HEK293 (cell line): ENCODE measurements around the gene COMMD3.
A peak's percentile ranks its signal among the peaks of the same experiment; 100 is the strongest.

ENCODE experiments used
- BCL11B ChIP-seq: fragments of 450-650 bp; formaldehyde crosslinking; IDR thresholded peaks from 2 replicates; pipeline ENCODE4 v1.5.1; 2016; ENCODE audit warnings: low read depth, missing biosample characterization, missing genetic modification characterization
- ELK4 ChIP-seq: IDR thresholded peaks from 2 replicates; pipeline ENCODE4 v1.6.1; 2011; ENCODE audit warnings: mild to moderate bottlenecking, low read depth, low read length, borderline replicate concordance
- GLIS2 ChIP-seq: fragments of 450-650 bp; formaldehyde crosslinking; IDR thresholded peaks from 2 replicates; pipeline ENCODE4 v1.5.1; 2016; ENCODE audit warnings: missing biosample characterization, missing genetic modification characterization
- HOXA7 ChIP-seq: sonication (generic); formaldehyde crosslinking; IDR thresholded peaks from 2 replicates; pipeline ENCODE4 v1.8.1; 2022; ENCODE audit warnings: missing genetic modification reagents, borderline replicate concordance
- KLF10 ChIP-seq: fragments of 450-650 bp; IDR thresholded peaks from 2 replicates; pipeline ENCODE4 v1.5.1; 2018; ENCODE audit warnings: missing biosample characterization, mild to moderate bottlenecking, missing genetic modification characterization
- KLF8 ChIP-seq: fragments of 450-650 bp; formaldehyde crosslinking; IDR thresholded peaks from 2 replicates; pipeline ENCODE4 v1.5.1; 2016; ENCODE audit warnings: missing biosample characterization, missing genetic modification characterization
- KLF9 ChIP-seq: fragments of 450-650 bp; formaldehyde crosslinking; IDR thresholded peaks from 2 replicates; pipeline ENCODE4 v1.5.1; 2016; ENCODE audit warnings: missing biosample characterization, missing genetic modification characterization, low read depth
- OVOL3 ChIP-seq: fragments of 450-650 bp; formaldehyde crosslinking; IDR thresholded peaks from 2 replicates; pipeline ENCODE4 v1.5.1; 2016; ENCODE audit warnings: missing biosample characterization, missing genetic modification characterization
- REPIN1 ChIP-seq: fragments of 450-650 bp; formaldehyde crosslinking; IDR thresholded peaks from 2 replicates; pipeline ENCODE4 v1.5.1; 2017; ENCODE audit warnings: missing biosample characterization, missing genetic modification characterization, low read depth
- ZBTB11 ChIP-seq: fragments of 450-650 bp; formaldehyde crosslinking; conservative IDR thresholded peaks from 2 replicates; pipeline ENCODE4 v1.5.1; 2016; ENCODE audit warnings: low read depth, missing biosample characterization, missing genetic modification characterization
- ZBTB7A ChIP-seq: fragments of 450-650 bp; formaldehyde crosslinking; IDR thresholded peaks from 2 replicates; pipeline ENCODE4 v1.5.1; 2016; ENCODE audit warnings: low read depth, missing biosample characterization, missing genetic modification characterization
- ZFP41 ChIP-seq: fragments of 450-650 bp; formaldehyde crosslinking; IDR thresholded peaks from 2 replicates; pipeline ENCODE4 v1.5.1; 2016; ENCODE audit warnings: missing biosample characterization, missing genetic modification characterization, borderline replicate concordance
- ZNF157 ChIP-seq: fragments of 450-650 bp; formaldehyde crosslinking; IDR thresholded peaks from 2 replicates; pipeline ENCODE4 v1.5.1; 2016; ENCODE audit warnings: missing biosample characterization, missing genetic modification characterization
- ZNF24 ChIP-seq: fragments of 450-650 bp; formaldehyde crosslinking; IDR thresholded peaks from 2 replicates; pipeline ENCODE4 v1.5.1; 2016; ENCODE audit warnings: missing biosample characterization, missing genetic modification characterization
- ZNF510 ChIP-seq: fragments of 450-650 bp; formaldehyde crosslinking; IDR thresholded peaks from 2 replicates; pipeline ENCODE4 v1.5.1; 2018; ENCODE audit warnings: mild to moderate bottlenecking, missing genetic modification characterization, missing biosample characterization; ENCODE audit not compliant: insufficient replicate concordance
- ZNF600 ChIP-seq: fragments of 450-650 bp; formaldehyde crosslinking; IDR thresholded peaks from 2 replicates; pipeline ENCODE4 v1.5.1; 2016; ENCODE audit warnings: missing biosample characterization, missing genetic modification characterization
- ZNF629 ChIP-seq: fragments of 450-650 bp; formaldehyde crosslinking; IDR thresholded peaks from 2 replicates; pipeline ENCODE4 v1.5.1; 2017; ENCODE audit warnings: missing biosample characterization, missing genetic modification characterization
- ZNF701 ChIP-seq: fragments of 450-650 bp; formaldehyde crosslinking; IDR thresholded peaks from 2 replicates; pipeline ENCODE4 v1.5.1; 2016; ENCODE audit warnings: missing biosample characterization, missing genetic modification characterization
- ZNF707 ChIP-seq: fragments of 450-650 bp; formaldehyde crosslinking; IDR thresholded peaks from 2 replicates; pipeline ENCODE4 v1.5.1; 2016; ENCODE audit warnings: missing biosample characterization, missing genetic modification characterization
- ZNF785 ChIP-seq: fragments of 450-650 bp; formaldehyde crosslinking; IDR thresholded peaks from 2 replicates; pipeline ENCODE4 v1.5.1; 2016; ENCODE audit warnings: missing biosample characterization, missing genetic modification characterization
- ZXDB ChIP-seq: fragments of 450-650 bp; formaldehyde crosslinking; IDR thresholded peaks from 2 replicates; pipeline ENCODE4 v1.5.1; 2016; ENCODE audit warnings: missing biosample characterization, missing genetic modification characterization
- TF ChIP-seq, protein P1 (sequence below): fragments of 450-650 bp; formaldehyde crosslinking; IDR thresholded peaks from 2 replicates; pipeline ENCODE4 v1.5.1; 2016; ENCODE audit warnings: missing biosample characterization, missing genetic modification characterization
- TF ChIP-seq, protein P2 (sequence below): fragments of 450-650 bp; formaldehyde crosslinking; IDR thresholded peaks from 2 replicates; pipeline ENCODE4 v1.5.1; 2016; ENCODE audit warnings: missing biosample characterization, missing genetic modification characterization
- TF ChIP-seq, protein P3 (sequence below): fragments of 450-650 bp; formaldehyde crosslinking; IDR thresholded peaks from 2 replicates; pipeline ENCODE4 v1.5.1; 2016; ENCODE audit warnings: missing biosample characterization, missing genetic modification characterization
- TF ChIP-seq, protein P4 (sequence below): sonication (generic); formaldehyde crosslinking; IDR thresholded peaks from 2 replicates; pipeline ENCODE4 v1.8.1; 2022; ENCODE audit warnings: mild to moderate bottlenecking, moderate library complexity, missing genetic modification reagents
- TF ChIP-seq, protein P5 (sequence below): fragments of 450-650 bp; formaldehyde crosslinking; IDR thresholded peaks from 2 replicates; pipeline ENCODE4 v1.5.1; 2016; ENCODE audit warnings: missing biosample characterization, missing genetic modification characterization

COMMD3 gene

GRCh38 chr10:22315455-22316285, 518 bp upstream of the COMMD3 start (continued):
- peak; percentile 65; the same call in 1 of the 2 replicates for TF ChIP-seq KLF9 (tag by site-specific recombination)
- TF ChIP-seq HOXA7: no peak
- TF ChIP-seq, protein P1, sequence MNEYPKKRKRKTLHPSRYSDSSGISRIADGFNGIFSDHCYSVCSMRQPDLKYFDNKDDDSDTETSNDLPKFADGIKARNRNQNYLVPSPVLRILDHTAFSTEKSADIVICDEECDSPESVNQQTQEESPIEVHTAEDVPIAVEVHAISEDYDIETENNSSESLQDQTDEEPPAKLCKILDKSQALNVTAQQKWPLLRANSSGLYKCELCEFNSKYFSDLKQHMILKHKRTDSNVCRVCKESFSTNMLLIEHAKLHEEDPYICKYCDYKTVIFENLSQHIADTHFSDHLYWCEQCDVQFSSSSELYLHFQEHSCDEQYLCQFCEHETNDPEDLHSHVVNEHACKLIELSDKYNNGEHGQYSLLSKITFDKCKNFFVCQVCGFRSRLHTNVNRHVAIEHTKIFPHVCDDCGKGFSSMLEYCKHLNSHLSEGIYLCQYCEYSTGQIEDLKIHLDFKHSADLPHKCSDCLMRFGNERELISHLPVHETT: 0 out of 2 replicates have a peak, but pooled peaks have one; percentile 35
- no peak for TF ChIP-seq ZNF707 (tag by site-specific recombination)
- peak; percentile 71 for TF ChIP-seq ZNF600 (tag by site-specific recombination)
- peak; percentile 68 for TF ChIP-seq ZXDB
- peak; percentile 37 for TF ChIP-seq BCL11B (tag by site-specific recombination)
- TF ChIP-seq ZNF24 (tag by site-specific recombination): peak; percentile 62; the same call in 1 of the 2 replicates
- TF ChIP-seq, protein P2, sequence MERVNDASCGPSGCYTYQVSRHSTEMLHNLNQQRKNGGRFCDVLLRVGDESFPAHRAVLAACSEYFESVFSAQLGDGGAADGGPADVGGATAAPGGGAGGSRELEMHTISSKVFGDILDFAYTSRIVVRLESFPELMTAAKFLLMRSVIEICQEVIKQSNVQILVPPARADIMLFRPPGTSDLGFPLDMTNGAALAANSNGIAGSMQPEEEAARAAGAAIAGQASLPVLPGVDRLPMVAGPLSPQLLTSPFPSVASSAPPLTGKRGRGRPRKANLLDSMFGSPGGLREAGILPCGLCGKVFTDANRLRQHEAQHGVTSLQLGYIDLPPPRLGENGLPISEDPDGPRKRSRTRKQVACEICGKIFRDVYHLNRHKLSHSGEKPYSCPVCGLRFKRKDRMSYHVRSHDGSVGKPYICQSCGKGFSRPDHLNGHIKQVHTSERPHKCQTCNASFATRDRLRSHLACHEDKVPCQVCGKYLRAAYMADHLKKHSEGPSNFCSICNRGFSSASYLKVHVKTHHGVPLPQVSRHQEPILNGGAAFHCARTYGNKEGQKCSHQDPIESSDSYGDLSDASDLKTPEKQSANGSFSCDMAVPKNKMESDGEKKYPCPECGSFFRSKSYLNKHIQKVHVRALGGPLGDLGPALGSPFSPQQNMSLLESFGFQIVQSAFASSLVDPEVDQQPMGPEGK (tag by site-specific recombination): peak; percentile 87
- TF ChIP-seq ZNF701 (tag by site-specific recombination): no peak
- TF ChIP-seq, protein P3, sequence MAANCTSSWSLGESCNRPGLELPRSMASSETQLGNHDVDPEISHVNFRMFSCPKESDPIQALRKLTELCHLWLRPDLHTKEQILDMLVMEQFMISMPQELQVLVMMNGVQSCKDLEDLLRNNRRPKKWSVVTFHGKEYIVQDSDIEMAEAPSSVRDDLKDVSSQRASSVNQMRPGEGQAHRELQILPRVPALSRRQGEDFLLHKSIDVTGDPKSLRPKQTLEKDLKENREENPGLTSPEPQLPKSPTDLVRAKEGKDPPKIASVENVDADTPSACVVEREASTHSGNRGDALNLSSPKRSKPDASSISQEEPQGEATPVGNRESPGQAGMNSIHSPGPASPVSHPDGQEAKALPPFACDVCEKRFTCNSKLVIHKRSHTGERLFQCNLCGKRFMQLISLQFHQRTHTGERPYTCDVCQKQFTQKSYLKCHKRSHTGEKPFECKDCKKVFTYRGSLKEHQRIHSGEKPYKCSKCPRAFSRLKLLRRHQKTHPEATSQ: no peak
- TF ChIP-seq ELK4: no peak
- TF ChIP-seq ZBTB7A (tag by site-specific recombination): peak; percentile 42; the same call in 1 of the 2 replicates
- TF ChIP-seq REPIN1 (tag by site-specific recombination): no peak
- no peak for TF ChIP-seq ZNF157
- no peak for TF ChIP-seq ZNF510
- no peak for TF ChIP-seq ZNF785 (tag by site-specific recombination)
- peak; percentile 43; the same call in 1 of the 2 replicates for TF ChIP-seq KLF8 (tag by site-specific recombination)
- TF ChIP-seq, protein P4, sequence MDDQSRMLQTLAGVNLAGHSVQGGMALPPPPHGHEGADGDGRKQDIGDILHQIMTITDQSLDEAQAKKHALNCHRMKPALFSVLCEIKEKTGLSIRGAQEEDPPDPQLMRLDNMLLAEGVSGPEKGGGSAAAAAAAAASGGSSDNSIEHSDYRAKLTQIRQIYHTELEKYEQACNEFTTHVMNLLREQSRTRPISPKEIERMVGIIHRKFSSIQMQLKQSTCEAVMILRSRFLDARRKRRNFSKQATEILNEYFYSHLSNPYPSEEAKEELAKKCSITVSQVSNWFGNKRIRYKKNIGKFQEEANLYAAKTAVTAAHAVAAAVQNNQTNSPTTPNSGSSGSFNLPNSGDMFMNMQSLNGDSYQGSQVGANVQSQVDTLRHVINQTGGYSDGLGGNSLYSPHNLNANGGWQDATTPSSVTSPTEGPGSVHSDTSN (CRISPR knock-in tag): no peak
- TF ChIP-seq OVOL3 (tag by site-specific recombination): 0 out of 2 replicates have a peak, but pooled peaks have one; percentile 50
- peak; percentile 42 for TF ChIP-seq ZBTB11 (tag by site-specific recombination)
- TF ChIP-seq KLF10 (tag by site-specific recombination): peak; percentile 71
- TF ChIP-seq ZNF629 (tag by site-specific recombination): no peak
- no peak for TF ChIP-seq ZFP41 (tag by site-specific recombination)
- peak; percentile 92 for TF ChIP-seq GLIS2
- TF ChIP-seq, protein P5, sequence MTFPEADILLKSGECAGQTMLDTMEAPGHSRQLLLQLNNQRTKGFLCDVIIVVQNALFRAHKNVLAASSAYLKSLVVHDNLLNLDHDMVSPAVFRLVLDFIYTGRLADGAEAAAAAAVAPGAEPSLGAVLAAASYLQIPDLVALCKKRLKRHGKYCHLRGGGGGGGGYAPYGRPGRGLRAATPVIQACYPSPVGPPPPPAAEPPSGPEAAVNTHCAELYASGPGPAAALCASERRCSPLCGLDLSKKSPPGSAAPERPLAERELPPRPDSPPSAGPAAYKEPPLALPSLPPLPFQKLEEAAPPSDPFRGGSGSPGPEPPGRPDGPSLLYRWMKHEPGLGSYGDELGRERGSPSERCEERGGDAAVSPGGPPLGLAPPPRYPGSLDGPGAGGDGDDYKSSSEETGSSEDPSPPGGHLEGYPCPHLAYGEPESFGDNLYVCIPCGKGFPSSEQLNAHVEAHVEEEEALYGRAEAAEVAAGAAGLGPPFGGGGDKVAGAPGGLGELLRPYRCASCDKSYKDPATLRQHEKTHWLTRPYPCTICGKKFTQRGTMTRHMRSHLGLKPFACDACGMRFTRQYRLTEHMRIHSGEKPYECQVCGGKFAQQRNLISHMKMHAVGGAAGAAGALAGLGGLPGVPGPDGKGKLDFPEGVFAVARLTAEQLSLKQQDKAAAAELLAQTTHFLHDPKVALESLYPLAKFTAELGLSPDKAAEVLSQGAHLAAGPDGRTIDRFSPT (tag by site-specific recombination): no peak
